Islet precursor cell (in vitro differentiated cells): ENCODE measurements around the gene KLHL26.

Source experiments
- DNase-seq: peaks from one replicate; pipeline ENCODE4 v3.0.0-alpha.2; 2018

Gene KLHL26

GRCh38 chr19:18649371-18650020, 12.7 kb downstream of the KLHL26 start:
- DNase-seq = peak; percentile 71

- DNase-seq = peak; percentile 52
Measured at GRCh38 chr19:18650021-18650390, 13.2 kb downstream of the KLHL26 start.

DNA sequence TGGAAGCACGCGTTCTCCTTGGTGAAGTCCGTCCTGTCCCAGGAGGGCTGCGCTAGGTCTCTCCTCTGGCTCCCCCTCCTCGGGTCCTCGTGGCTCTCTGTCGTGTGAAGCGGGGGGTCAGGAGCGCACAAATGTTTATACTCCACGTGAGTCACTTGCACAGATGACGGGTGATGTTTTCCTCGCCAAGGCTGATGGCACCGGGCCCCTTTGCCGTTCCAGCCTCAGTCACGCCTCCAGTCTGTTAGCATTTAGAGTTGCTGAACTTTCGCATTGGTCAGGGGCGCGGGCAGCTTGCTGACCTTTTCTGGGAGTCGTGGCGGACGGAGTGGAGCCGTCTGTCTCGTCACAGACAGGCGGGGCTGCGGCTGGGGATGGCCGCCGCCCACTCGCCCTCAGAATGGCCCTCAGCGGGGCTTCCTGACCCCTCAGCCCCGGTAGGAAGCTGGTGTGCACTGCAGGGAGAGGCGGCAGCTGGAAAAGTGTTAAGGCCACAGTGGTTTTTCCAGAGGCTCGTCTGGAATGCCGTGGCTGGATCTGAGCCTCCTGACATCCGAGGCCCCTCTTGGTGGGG, 13.7 kb downstream of the KLHL26 start:
- peak; percentile 56 for DNase-seq

DNA sequence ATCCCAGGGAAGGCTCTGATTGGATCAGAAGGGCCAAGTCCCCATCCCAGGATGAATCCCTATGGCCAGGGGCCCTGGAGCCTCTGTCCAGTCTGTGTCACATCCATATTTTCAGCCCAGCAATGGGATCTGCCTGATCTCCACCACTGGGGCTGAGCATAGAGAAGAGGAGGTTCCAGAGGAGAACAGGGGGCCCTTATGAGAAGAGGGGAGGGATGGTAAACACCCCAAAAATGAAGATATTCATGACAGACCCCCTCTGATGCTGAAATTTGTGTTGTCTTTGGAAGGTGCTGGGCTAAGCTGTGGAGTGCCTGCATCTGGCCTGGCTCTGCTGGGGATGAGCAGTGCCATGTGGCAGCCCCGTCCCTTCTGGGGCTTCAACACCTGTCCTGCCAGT, 14.5 kb downstream of the KLHL26 start:
- DNase-seq = no peak

- peak; percentile 46 for DNase-seq
Measured at GRCh38 chr19:18651733-18652132, 14.9 kb downstream of the KLHL26 start.

GRCh38 chr19:18653853-18654252, 17.0 kb downstream of the KLHL26 start:
- DNase-seq = no peak

DNA sequence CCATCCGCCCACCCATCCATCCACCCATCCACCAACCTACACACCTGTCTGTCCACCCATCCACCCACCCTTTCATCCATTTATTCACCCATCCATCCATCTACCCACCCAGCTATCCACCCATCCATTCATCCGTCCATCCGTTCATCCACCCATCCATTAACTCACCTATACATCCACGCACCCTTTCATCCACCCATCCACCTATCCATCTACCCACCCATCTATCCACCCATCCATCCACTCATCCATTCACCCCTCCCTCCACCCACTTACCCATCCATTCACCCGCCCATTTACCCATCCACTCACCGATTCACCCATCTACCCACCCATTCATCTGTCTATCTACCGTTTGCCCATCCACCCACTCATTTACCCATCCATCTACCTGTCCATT, 17.6 kb downstream of the KLHL26 start:
- DNase-seq = no peak

DNA sequence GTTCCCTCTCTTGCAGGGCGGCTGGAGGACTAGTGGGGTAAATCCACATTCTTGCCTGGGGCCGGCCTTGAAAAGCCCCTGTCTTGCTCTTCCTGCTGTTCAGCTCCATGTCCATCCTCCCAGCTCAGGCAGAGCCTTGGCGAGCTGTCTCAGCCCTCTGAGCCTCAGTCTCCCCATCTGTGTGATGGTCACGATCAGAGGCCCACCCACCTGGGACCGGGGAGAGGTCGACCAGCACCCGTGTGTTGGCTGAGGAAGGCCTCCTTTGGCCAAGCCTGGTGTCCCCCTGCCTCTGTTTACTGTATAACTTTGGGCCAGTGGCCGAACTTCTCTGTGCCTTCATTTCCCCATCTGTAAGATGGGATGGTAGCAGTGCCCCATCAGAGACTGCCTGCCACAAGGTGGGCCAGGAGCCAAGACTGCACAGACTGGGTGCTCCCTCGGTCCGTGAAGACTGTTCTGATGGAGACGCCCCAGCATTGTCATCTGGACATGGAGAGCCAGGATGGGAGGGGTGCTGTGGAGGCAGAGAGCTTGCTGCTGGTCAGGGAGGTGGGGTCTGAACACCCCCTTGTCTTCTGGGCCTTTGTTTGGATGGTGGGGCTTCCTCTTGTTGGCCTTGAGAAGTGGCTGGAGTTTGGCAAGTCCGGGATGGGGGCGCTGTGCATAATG, 18.5 kb downstream of the KLHL26 start:
- peak; percentile 45 for DNase-seq

GRCh38 chr19:18656337-18657086, 19.7 kb downstream of the KLHL26 start:
- peak; percentile 51 for DNase-seq

DNA sequence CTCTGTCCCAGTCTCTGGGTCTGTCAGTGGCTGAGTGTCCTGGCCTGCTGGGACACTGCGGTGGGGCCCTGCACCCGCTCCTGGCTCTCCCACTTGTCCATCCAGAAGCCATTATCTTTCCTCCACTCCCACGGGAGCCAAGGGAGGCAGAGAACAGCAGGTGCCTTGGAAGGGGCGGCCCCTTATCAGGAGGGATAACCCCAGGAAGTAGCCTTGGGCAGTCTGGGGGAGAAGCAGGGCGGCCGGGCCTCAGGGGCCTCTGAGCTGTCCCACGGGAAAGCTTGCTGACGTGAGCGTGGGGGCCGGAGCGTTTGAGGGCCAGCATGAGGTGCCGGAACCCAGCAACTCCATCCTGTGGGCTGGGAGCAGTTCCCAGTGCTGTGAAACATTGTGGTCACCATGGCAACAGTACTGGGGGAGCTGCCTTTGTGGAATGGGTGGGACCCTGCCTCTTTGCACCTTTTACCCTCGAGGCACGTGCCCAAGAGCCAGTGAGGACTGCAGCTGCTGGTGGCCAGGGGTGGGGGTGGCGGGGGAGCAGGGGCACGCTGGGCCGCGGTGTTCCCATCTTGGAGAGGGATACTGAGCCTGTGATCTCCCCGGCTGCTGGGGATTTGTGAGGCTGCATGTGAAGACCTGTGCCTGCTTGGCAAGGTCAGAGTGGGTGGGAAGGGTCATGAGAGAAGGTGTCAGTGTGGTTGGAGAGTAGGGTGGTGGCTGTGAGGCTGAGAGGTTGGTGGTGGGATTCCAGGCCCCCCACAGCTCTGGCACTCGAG, 20.9 kb downstream of the KLHL26 start:
- DNase-seq = peak; percentile 72

DNA sequence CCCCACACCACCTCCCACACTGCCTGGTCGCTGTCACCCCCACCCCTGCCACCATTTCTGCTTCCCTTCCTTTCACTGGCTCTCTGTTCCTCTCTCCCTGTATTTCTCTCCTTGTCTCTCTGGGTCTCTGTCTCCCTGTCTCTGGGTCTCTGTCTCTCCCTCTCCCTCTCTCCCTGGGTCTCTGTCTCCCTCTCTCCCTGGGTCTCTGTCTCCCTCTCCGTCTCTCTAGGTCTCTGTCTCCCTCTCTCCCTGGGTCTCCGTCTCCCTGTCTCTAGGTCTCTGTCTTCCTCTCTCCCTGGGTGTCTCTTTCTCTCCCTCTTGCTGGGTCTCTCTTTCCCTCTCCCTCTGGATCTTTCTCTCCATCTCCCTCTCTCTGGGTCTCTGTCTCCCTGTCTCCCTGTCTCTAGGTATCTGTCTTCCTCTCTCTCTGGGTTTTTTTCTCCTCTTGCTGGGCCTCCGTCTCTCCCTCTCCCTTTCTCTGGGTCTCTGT, 21.6 kb downstream of the KLHL26 start:
- no peak for DNase-seq

DNA sequence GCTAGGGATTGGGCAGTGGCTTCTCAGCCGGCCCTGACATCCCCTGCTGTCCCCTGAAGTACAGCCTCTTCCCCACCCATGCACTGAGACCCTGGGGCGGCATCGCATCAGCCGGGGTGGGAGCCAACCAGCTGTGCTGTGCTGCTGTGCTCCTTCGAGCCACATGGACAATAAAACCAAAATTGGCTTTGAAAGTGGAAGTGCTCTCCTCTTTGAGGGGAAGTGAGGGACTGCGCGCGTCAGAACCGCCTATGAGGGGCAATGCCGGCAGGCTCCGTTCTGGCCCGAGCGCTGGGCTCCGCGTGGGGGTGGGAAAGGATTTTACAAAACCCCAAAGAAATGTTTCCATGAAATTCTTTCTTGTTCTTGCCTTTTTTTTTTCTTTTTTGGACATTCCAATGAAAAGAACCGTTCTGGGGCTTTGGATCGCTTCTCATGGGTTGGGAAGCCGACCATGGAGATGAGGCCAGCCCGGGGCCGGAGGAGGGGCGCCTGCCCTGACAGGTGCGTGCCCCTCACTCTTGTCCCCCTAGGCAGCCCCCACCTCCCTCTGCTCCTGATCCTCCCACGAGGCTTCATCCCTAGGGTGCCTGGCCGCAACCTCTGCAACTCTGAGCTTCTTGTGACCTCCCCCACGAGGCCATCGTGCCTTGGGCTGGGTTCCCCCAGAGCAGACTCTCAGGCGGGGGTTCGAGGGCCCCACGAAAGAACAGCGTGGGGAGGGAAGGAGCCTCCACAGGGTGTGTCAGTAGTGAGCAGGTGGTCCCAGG, 22.6 kb downstream of the KLHL26 start:
- DNase-seq = peak; percentile 61

DNA sequence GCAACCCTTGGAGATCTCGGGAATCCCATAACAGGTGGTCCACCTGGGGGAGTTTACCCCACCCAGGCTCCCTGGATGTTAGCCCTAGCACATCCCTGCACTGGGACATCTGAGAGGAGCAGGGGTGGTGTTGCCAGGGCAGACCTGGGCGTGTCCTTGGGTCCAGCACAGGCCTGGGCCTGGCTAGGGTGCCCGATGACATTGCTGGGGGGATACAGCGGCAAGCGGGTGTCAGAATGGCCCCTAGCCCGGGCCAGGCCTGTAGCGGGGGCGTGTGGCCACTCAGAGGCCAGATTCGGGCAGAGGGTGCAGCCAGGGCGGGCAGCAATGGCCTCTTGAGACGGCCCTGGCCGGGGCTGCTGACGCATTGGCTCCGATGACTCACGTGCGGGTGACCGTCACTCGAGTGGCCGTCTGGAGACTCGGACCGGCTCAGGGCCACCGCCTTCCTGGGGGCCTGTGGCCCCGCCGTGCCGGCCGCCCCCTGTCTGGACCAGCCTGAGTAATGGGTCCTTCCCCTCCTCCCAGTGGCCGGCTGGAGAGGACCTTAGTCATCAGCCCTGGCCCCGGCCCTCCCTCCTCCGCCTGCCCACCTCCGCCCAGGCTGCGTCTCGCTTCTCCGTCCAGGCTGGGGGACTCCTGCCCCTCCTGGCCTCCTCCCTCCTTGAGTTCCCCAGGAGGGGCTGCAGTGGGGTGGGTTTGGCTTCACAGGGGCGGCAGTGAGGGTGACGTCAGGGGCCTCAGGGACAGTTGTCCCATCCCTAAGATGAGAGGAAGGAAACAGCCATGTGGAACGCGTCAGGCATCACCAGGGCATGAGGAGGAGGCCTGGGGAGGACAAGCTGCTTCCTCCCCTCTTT, 23.5 kb downstream of the KLHL26 start:
- DNase-seq = peak; percentile 87

DNA sequence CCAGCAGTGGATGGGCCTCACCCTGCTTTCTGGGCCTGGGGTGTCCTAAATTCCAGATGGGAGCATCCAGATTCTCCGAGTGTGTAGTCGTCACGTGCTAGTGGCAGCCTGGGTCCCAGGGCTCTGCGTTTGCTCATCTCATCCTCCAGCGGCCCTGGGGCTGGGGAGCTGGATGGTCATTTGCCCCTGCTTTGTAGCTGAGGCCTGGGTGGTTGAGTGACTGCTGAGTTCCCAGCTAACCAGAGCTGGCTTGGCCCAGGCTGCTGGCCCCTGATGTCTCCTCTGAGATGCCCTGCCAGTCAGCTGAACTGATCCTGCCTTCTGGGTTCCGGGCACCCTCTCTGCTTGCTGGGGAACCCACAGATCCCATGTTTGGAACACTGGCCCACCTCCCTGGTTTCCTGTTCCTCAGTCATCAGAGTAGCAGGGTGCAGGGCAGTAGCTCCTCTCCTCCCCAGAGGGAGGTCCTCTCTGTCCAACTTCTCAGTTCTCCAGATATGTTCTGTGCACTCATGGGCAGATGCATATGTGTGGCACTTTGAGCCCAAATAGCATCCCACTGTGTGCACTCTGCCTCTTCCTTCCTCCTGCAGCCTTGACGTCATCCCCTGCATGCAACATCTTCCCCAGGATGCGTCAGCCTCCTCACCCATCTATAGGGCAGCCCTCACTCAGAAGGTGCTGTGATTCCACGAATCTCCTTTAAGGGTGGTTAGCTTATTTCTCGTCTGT, 24.3 kb downstream of the KLHL26 start:
- no peak for DNase-seq

- peak; percentile 67 for DNase-seq
Measured at GRCh38 chr19:18662972-18663732, 26.3 kb downstream of the KLHL26 start.

- DNase-seq = peak; percentile 59
Measured at GRCh38 chr19:18663940-18664530, 27.2 kb downstream of the KLHL26 start.

- no peak for DNase-seq
Measured at GRCh38 chr19:18665771-18666202, 29.0 kb downstream of the KLHL26 start.

GRCh38 chr19:18666317-18666716, 29.5 kb downstream of the KLHL26 start:
- no peak for DNase-seq

DNA sequence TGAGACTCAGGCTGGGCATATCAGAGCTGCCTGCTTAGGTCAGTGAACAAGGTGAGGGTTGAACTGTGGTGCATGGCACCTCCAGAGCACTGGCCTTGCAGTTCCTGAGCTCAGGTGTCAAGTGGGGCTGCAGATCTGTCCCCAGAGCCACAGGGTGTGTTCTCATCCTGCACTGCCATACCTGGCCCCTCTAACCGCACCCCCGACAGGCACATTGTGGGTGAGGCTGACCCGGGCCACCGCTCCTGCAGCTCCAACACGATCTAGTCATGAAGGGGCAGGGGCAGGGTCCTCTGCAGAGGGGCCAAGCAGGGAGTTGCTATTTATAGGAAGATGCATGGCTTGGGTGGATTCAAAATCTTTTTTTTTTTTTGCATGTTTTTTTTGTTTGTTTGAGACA, 30.0 kb downstream of the KLHL26 start:
- no peak for DNase-seq
